Hematopoietic multipotent progenitor cell treated with erythropoietin and hydrocortisone succinate and interleukin-3 and kit ligand, for 4 days (in vitro differentiated cells): ENCODE measurements around the gene CAPN13.
A peak's percentile ranks its signal among the peaks of the same experiment; 100 is the strongest.

Source experiments
- DNase-seq: peaks from one replicate; pipeline ENCODE4 v3.0.0-alpha.2; 2015

CAPN13 gene

GRCh38 chr2:30784682-30785081 lies 22.6 kb downstream of the CAPN13 start:
- DNase-seq: no peak

GRCh38 chr2:30781961-30782533 lies 25.2 kb downstream of the CAPN13 start:
- DNase-seq: no peak

GRCh38 chr2:30781451-30781850 lies 25.8 kb downstream of the CAPN13 start:
- no peak for DNase-seq

- DNase-seq: no peak
Measured at GRCh38 chr2:30780776-30781330, 26.4 kb downstream of the CAPN13 start.

GRCh38 chr2:30778611-30779010 lies 28.6 kb downstream of the CAPN13 start:
- DNase-seq: no peak

- DNase-seq: no peak
Measured at GRCh38 chr2:30777661-30778505, 29.4 kb downstream of the CAPN13 start.

- no peak for DNase-seq
Measured at GRCh38 chr2:30776831-30777635, 30.2 kb downstream of the CAPN13 start.

GRCh38 chr2:30775833-30776232 lies 31.4 kb downstream of the CAPN13 start:
- DNase-seq: peak; percentile 30

- DNase-seq: peak; percentile 5
Measured at GRCh38 chr2:30772021-30772705, 35.1 kb downstream of the CAPN13 start.

GRCh38 chr2:30770816-30771576 lies 36.2 kb downstream of the CAPN13 start:
- no peak for DNase-seq

- no peak for DNase-seq
Measured at GRCh38 chr2:30769891-30770462, 37.3 kb downstream of the CAPN13 start.

- no peak for DNase-seq
Measured at GRCh38 chr2:30769481-30769780, 37.8 kb downstream of the CAPN13 start.

- no peak for DNase-seq
Measured at GRCh38 chr2:30768708-30769480, 38.4 kb downstream of the CAPN13 start.

GRCh38 chr2:30768036-30768686 lies 39.1 kb downstream of the CAPN13 start:
- DNase-seq: no peak

GRCh38 chr2:30766666-30767065 lies 40.6 kb downstream of the CAPN13 start:
- DNase-seq: no peak

- no peak for DNase-seq
Measured at GRCh38 chr2:30765876-30766470, 41.3 kb downstream of the CAPN13 start.

GRCh38 chr2:30765191-30765590 lies 42.1 kb downstream of the CAPN13 start:
- DNase-seq: no peak

GRCh38 chr2:30764021-30764800 lies 43.0 kb downstream of the CAPN13 start:
- no peak for DNase-seq

GRCh38 chr2:30763151-30763660 lies 44.0 kb downstream of the CAPN13 start:
- DNase-seq: no peak
